HL-60 (cell line): Measurements from ENCODE around the gene GEN1.

Experiments
- CTCF ChIP-seq: IDR thresholded peaks from one replicate; pipeline ENCODE4 v1.5.1; 2011; ENCODE audit warnings: low read length, control low read depth, inconsistent platforms; ENCODE audit not compliant: insufficient read depth
- TF ChIP-seq, protein P1 (sequence below): IDR thresholded peaks from 2 replicates; pipeline ENCODE4 v1.6.1; 2012; ENCODE audit warnings: low read depth; ENCODE audit not compliant: insufficient replicate concordance

DNA sequence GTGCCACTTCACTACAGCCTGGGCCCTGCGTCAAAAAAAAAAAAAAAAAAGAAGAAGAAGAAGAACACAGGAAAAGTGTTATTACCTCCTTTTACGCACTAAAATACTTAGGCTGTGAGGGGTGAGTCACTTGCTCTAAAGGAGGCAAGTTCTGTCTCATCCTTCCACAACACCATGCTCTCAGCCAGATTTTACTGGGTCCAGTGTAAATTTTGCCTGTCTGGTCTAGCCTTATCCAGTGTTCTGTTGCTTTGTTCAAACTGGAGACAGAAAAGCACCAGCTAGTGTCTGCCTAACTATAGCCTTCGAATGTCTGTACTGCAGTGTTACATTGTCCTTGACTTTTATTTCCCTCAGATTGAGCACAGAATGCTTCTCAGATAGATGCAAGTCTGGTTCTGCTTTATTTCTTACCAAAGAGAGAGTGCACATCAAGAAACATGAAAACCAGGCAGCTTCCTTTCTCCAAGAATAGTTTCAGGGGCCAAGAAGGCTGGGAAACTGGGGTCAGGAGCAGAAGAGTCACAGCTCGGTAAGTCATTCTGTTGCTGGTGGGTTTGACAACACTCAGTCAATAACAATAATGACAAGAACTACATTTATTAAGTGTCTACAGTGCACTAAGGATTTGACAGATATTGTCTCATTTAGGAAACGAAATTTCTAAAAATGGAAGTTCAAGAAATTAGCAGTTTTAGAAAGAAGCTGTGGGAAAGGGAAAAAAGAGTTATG lies 59.2 kb downstream of the GEN1 start:
- TF ChIP-seq CTCF, result no peak
- TF ChIP-seq, protein P1, sequence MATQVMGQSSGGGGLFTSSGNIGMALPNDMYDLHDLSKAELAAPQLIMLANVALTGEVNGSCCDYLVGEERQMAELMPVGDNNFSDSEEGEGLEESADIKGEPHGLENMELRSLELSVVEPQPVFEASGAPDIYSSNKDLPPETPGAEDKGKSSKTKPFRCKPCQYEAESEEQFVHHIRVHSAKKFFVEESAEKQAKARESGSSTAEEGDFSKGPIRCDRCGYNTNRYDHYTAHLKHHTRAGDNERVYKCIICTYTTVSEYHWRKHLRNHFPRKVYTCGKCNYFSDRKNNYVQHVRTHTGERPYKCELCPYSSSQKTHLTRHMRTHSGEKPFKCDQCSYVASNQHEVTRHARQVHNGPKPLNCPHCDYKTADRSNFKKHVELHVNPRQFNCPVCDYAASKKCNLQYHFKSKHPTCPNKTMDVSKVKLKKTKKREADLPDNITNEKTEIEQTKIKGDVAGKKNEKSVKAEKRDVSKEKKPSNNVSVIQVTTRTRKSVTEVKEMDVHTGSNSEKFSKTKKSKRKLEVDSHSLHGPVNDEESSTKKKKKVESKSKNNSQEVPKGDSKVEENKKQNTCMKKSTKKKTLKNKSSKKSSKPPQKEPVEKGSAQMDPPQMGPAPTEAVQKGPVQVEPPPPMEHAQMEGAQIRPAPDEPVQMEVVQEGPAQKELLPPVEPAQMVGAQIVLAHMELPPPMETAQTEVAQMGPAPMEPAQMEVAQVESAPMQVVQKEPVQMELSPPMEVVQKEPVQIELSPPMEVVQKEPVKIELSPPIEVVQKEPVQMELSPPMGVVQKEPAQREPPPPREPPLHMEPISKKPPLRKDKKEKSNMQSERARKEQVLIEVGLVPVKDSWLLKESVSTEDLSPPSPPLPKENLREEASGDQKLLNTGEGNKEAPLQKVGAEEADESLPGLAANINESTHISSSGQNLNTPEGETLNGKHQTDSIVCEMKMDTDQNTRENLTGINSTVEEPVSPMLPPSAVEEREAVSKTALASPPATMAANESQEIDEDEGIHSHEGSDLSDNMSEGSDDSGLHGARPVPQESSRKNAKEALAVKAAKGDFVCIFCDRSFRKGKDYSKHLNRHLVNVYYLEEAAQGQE, result no peak
